Measurements from ENCODE around the gene COPS8.

DNA sequence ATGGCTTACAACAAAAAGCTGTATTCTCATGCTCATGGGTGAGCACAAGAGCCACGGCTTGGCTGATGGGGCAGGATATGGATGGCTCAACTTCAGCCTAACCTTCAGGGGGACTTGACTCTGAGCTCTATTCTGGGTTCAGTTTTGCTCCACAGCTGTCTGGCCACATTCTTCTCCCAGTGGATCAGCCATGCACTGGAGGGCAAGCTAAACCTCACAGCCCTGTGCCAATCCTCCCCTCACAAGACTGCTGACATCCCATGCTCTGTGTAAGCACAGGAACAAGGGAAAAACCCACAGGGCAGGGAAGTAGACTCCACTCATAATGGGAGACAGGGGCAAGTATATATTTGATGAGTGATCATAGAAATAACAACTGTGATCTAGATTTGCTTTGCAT, 35.6 kb downstream of the COPS8 start:
- TF ChIP-seq, protein P1, sequence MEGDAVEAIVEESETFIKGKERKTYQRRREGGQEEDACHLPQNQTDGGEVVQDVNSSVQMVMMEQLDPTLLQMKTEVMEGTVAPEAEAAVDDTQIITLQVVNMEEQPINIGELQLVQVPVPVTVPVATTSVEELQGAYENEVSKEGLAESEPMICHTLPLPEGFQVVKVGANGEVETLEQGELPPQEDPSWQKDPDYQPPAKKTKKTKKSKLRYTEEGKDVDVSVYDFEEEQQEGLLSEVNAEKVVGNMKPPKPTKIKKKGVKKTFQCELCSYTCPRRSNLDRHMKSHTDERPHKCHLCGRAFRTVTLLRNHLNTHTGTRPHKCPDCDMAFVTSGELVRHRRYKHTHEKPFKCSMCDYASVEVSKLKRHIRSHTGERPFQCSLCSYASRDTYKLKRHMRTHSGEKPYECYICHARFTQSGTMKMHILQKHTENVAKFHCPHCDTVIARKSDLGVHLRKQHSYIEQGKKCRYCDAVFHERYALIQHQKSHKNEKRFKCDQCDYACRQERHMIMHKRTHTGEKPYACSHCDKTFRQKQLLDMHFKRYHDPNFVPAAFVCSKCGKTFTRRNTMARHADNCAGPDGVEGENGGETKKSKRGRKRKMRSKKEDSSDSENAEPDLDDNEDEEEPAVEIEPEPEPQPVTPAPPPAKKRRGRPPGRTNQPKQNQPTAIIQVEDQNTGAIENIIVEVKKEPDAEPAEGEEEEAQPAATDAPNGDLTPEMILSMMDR (IDR thresholded peaks at IDR 0.05) = no peak
- no peak for TF ChIP-seq POLR2A (IDR thresholded peaks at IDR 0.05)

Data from body of pancreas (tissue), 4 donors.